ENCODE measurements around the gene UBAP2. TPM values are rescaled to one million over a fixed set of nuclear protein-coding genes. Genes with fewer than 3 reads are reported as not detected.
A peak's percentile ranks its signal among the peaks of the same experiment; 100 is the strongest.

The UBAP2 gene, protein sequence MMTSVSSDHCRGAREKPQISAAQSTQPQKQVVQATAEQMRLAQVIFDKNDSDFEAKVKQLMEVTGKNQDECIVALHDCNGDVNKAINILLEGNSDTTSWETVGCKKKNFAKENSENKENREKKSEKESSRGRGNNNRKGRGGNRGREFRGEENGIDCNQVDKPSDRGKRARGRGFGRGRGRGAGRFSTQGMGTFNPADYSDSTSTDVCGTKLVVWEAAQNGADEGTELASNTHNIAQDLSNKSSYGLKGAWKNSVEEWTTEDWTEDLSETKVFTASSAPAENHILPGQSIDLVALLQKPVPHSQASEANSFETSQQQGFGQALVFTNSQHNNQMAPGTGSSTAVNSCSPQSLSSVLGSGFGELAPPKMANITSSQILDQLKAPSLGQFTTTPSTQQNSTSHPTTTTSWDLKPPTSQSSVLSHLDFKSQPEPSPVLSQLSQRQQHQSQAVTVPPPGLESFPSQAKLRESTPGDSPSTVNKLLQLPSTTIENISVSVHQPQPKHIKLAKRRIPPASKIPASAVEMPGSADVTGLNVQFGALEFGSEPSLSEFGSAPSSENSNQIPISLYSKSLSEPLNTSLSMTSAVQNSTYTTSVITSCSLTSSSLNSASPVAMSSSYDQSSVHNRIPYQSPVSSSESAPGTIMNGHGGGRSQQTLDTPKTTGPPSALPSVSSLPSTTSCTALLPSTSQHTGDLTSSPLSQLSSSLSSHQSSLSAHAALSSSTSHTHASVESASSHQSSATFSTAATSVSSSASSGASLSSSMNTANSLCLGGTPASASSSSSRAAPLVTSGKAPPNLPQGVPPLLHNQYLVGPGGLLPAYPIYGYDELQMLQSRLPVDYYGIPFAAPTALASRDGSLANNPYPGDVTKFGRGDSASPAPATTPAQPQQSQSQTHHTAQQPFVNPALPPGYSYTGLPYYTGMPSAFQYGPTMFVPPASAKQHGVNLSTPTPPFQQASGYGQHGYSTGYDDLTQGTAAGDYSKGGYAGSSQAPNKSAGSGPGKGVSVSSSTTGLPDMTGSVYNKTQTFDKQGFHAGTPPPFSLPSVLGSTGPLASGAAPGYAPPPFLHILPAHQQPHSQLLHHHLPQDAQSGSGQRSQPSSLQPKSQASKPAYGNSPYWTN
- total RNA-seq (10 to 100 TPM; 17.7 to 46.7 (median 33.4) TPM), polyA plus RNA-seq (10 to 100 TPM; 12.7 to 40.9 TPM)
- long read RNA-seq, donor 1, partial matches to known transcripts: 8 of 19 reads
- long read RNA-seq, donor 1, other reads (novel, unspliced or antisense): 10 of 19 reads
- long read RNA-seq, donor 2, full-length matches to known transcripts: 2 of 37 reads
- long read RNA-seq, donor 2, partial matches to known transcripts: 35 of 37 reads
- long read RNA-seq, donor 2, other reads (novel, unspliced or antisense): 0 of 37 reads
- long read RNA-seq, donor 3, full-length matches to known transcripts: 11 of 29 reads
- long read RNA-seq, donor 3, partial matches to known transcripts: 10 of 29 reads
- long read RNA-seq, donor 3, other reads (novel, unspliced or antisense): 8 of 29 reads

DNA sequence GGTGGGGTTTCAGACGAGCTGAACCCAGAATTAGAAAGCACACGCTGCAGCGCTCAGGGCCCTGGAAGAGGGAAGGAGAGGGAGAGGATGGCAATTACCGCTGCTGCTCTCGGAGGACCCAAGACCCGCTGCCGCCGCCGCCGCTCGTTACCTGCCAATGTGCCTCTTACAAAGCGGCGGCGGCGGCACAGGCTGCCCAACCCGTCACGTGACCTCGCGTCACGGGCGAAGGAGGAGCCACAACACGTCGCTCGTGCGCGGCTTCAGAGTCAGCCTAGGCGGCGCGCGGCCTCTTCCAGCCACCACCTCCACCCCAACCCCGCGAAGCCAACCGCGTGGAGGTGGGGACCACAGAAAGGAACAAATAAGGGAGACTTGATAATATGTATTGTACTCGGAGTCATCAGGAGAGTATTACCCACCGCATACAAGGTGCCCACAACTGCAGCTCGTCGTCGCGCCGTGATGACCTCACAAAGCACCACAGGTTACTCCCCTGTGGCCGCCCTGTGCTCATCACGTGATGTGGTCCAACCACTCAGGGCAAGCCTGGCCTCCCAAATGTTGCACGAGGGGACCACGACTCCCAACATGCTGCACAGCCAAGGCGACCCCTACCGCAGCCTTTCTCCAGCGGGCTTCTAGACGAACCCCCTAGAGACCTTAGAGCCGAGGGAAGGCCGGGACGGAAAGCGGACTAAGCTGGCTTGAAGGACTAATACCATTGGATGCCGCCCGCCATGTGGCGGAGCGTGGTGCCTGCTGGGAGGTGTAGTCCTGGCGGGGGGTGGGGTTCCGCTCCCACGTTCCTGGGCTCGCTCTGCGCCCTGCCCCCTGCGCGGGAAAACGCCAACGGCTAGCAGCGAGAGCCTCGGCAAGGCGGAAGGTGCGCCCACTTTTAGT lies at the start of gene UBAP2:
Gene UBAP2, minus strand, starts transcription at position 161 of the 903 bp plus-strand sequence. CDS start 31,739 bp downstream, outside the sequence.
- peak; percentile 97 to 99 (median 98) for DNase-seq
- Histone ChIP-seq H3K4me3 (peak within 1 kb of the TSS; percentile 86), H3K27ac (peak within 1 kb of the TSS; percentile 86 to 97), H3K36me3 (no peaks in the 10 kb centered on the region), H3K27me3 (no peaks in the 10 kb centered on the region), H3K4me1 (ENCODE audit: insufficient read depth) (peaks cover 6% of the 10 kb centered on the region), H3K9me3 (no peaks in the 10 kb centered on the region)
- 0% methylated on average over 67 to 70 of the region's 70 CpGs for WGBS, 3 donors
- intact Hi-C loops (cut with DNase I): loop anchor here in 1 of 4 donors (5.0 kb wide), 1 partner anchor 232 kb away; the partner anchor contains the start of gene UBE2R2
- TF ChIP-seq EP300 (IDR thresholded peaks at IDR 0.05) (no peak), POLR2A (IDR thresholded peaks at IDR 0.05) (peak; percentile 62)
- TF ChIP-seq, protein P1, sequence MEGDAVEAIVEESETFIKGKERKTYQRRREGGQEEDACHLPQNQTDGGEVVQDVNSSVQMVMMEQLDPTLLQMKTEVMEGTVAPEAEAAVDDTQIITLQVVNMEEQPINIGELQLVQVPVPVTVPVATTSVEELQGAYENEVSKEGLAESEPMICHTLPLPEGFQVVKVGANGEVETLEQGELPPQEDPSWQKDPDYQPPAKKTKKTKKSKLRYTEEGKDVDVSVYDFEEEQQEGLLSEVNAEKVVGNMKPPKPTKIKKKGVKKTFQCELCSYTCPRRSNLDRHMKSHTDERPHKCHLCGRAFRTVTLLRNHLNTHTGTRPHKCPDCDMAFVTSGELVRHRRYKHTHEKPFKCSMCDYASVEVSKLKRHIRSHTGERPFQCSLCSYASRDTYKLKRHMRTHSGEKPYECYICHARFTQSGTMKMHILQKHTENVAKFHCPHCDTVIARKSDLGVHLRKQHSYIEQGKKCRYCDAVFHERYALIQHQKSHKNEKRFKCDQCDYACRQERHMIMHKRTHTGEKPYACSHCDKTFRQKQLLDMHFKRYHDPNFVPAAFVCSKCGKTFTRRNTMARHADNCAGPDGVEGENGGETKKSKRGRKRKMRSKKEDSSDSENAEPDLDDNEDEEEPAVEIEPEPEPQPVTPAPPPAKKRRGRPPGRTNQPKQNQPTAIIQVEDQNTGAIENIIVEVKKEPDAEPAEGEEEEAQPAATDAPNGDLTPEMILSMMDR (IDR thresholded peaks at IDR 0.05): peak in 2 of 3 donors; percentile 8 to 17

DNA sequence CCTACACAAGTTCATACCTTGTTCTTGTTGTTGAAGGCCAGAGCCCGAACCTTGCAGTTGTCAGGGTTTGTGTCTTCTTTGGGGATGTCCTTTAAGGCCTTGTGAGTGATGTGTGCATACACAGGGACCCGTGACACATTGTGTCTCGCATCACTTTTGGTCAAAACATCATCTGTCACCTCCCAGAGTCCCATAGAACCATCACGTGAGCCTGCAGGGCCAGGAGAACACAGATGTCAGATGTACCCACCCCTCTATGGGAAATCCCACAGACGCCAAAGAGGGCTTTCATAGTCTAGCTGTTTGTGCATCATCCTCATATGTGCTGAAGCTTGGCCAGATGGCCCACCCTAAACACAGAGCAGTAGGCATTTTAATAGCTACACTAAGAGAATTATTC lies 49.6 kb upstream of the UBAP2 start:
- Histone ChIP-seq H3K4me1 (ENCODE audit: insufficient read depth) (no peaks in the 10 kb centered on the region), H3K36me3 (no peaks in the 10 kb centered on the region), H3K4me3 (no peak overlapping the region), H3K27me3 (no peaks in the 10 kb centered on the region), H3K9me3 (no peaks in the 10 kb centered on the region), H3K27ac (no peak overlapping the region)
- intact Hi-C loops (cut with DNase I): no loop called here
- no peak for DNase-seq
- TF ChIP-seq, protein P1 (IDR thresholded peaks at IDR 0.05): no peak
- no peak for TF ChIP-seq EP300 (IDR thresholded peaks at IDR 0.05)
- no peak for TF ChIP-seq POLR2A (IDR thresholded peaks at IDR 0.05)
- WGBS, 3 donors: 77 to 86% (median 86%) methylated on average over 5 of the region's 5 CpGs

DNA sequence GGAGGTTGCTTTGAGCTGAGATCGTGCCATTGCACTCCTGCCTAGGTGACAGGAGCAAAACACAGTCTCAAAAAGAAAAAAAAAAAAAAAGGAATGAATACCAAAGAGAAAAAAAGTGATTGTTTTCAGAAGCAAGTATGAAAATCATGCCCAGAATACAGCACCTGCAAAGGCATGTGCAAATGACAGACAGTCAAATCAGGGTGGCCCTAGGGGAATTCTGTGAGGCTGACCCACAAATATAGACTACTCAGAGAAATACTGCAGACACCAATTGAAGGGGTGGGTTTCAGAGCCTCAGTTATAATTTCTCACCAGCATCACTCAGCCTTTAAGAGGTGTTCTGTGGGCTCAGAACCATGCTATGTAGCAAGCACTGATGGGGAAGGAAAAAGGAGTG lies 49.2 kb upstream of the UBAP2 start:
- 94 to 100% (median 100%) methylated on average over 1 of the region's 1 CpG for WGBS, 3 donors
- Histone ChIP-seq H3K4me1 (ENCODE audit: insufficient read depth) (no peaks in the 10 kb centered on the region), H3K27ac (no peak overlapping the region), H3K36me3 (no peaks in the 10 kb centered on the region), H3K27me3 (no peaks in the 10 kb centered on the region), H3K9me3 (no peaks in the 10 kb centered on the region), H3K4me3 (no peak overlapping the region)
- DNase-seq: no peak
- TF ChIP-seq EP300 (IDR thresholded peaks at IDR 0.05): no peak
- no peak for TF ChIP-seq POLR2A (IDR thresholded peaks at IDR 0.05)
- TF ChIP-seq, protein P1 (IDR thresholded peaks at IDR 0.05): no peak
- intact Hi-C loops (cut with DNase I): no loop called here

Measured in ovary (tissue), 10 donors.